ENCODE results near the gene ADAM12. TPM values are rescaled to one million over a fixed set of nuclear protein-coding genes. Genes with fewer than 3 reads are reported as not detected.

Gene ADAM12
- total RNA-seq, 2 donors from 2014 or later, result under 0.01 to 0.52 TPM

DNA sequence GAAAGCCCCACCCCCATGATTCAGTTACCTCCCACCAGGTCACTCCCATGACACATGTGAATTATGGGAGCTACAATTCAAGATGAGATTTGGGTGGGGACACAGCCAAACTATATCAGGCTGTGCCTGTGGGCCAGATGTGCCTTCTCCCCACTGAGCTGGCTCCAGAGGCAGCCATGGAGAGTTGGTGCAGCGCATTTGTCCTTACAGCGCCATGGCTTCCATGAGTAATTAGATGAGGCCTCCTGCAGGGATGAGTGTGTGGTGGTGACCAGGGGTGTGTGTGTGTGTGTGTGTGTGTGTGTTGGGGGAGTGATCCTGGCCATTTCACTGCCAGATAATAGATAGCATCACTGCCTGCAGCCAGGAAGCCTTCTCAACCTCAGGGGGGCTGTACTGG is 397.3 kb downstream of the ADAM12 start:
- DNase-seq, result no peak
- Histone ChIP-seq H3K27ac (no peak overlapping the region), H3K27me3 (no peaks in the 10 kb centered on the region), H3K4me1 (no peaks in the 10 kb centered on the region), H3K4me3 (no peak overlapping the region), H3K9me3 (no peaks in the 10 kb centered on the region), H3K36me3 (replicated peaks in 1 of 2; ENCODE audit: insufficient read depth in 1 of 2, low read depth in 2 of 2) (no peaks in the 10 kb centered on the region)
- WGBS, 2 donors, result 100% methylated on average over 2 of the region's 2 CpGs
- ATAC-seq, result no peak
- intact Hi-C loops (cut with DNase I), result no loop called here
- no peak for TF ChIP-seq POLR2A (IDR thresholded peaks at IDR 0.05)
- TF ChIP-seq, protein P1, sequence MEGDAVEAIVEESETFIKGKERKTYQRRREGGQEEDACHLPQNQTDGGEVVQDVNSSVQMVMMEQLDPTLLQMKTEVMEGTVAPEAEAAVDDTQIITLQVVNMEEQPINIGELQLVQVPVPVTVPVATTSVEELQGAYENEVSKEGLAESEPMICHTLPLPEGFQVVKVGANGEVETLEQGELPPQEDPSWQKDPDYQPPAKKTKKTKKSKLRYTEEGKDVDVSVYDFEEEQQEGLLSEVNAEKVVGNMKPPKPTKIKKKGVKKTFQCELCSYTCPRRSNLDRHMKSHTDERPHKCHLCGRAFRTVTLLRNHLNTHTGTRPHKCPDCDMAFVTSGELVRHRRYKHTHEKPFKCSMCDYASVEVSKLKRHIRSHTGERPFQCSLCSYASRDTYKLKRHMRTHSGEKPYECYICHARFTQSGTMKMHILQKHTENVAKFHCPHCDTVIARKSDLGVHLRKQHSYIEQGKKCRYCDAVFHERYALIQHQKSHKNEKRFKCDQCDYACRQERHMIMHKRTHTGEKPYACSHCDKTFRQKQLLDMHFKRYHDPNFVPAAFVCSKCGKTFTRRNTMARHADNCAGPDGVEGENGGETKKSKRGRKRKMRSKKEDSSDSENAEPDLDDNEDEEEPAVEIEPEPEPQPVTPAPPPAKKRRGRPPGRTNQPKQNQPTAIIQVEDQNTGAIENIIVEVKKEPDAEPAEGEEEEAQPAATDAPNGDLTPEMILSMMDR (IDR thresholded peaks at IDR 0.05), result no peak

DNA sequence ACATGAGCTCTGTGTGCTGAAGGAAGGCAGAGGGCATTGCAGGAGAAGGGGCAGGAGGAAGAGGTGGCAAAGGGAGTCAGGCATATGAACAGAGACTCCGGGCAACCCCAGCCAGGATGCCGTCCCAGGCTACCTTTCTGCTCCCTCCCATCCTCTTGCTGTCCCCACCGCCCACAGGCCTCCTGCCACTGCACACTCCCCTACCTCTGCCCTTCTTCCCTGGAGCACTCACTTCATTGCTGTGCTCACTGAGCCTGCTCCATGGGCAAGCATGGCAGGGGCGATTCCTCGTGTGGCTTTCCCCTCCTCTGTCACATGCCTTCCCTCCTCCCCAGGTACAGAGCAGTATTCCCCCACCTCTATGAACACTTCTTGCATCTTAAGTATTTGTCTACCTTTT is 398.5 kb downstream of the ADAM12 start:
- Histone ChIP-seq H3K9me3 (no peaks in the 10 kb centered on the region), H3K27me3 (no peaks in the 10 kb centered on the region), H3K27ac (no peak overlapping the region), H3K36me3 (replicated peaks in 1 of 2; ENCODE audit: insufficient read depth in 1 of 2, low read depth in 2 of 2) (no peaks in the 10 kb centered on the region), H3K4me1 (no peaks in the 10 kb centered on the region), H3K4me3 (no peak overlapping the region)
- intact Hi-C loops (cut with DNase I), result no loop called here
- no peak for DNase-seq
- no peak for TF ChIP-seq POLR2A (IDR thresholded peaks at IDR 0.05)
- 97 to 98% methylated on average over 5 of the region's 5 CpGs for WGBS, 2 donors
- no peak for ATAC-seq

DNA sequence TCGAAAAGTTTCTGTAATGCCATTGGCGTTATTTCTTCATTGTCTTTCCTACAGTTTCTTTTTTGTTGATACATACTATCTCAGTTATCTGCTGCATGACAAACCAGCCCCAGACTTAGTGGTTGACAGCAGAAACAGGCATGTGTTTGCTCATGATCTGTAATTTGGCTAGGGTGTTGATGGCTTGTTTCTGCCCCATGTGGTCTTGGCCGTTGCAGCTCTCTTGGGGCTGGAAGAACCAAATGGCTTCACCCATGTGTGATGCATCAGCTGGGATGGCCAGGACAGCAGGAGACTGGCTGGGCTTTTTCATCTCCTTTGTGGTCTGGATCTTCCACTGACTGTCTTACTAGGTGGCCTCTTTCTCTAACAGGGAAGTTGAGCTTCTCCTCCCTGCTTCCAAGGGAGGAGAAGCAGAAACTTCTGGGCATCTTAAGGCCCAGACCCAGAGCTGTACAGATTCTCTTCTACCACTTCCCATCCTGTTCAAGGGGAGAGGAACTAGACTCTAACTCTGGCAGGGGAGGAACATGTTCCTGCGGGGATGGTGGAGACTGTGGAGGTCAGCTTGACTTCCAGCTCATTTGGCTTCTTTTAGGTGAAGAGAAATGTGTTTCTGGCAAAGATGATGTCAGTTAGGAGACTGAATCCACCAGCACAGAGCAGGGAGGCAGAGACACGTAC is 402.6 kb downstream of the ADAM12 start:
- Histone ChIP-seq H3K27ac (no peak overlapping the region), H3K4me1 (no peaks in the 10 kb centered on the region), H3K36me3 (replicated peaks in 1 of 2; ENCODE audit: insufficient read depth in 1 of 2, low read depth in 2 of 2) (no peaks in the 10 kb centered on the region), H3K27me3 (no peaks in the 10 kb centered on the region), H3K9me3 (no peaks in the 10 kb centered on the region), H3K4me3 (no peak overlapping the region)
- ATAC-seq, result no peak
- 73 to 75% methylated on average over 5 of the region's 5 CpGs for WGBS, 2 donors
- no peak for TF ChIP-seq POLR2A (IDR thresholded peaks at IDR 0.05)
- TF ChIP-seq, protein P1 (IDR thresholded peaks at IDR 0.05), result no peak
- DNase-seq, result no peak
- intact Hi-C loops (cut with DNase I), result no loop called here

DNA sequence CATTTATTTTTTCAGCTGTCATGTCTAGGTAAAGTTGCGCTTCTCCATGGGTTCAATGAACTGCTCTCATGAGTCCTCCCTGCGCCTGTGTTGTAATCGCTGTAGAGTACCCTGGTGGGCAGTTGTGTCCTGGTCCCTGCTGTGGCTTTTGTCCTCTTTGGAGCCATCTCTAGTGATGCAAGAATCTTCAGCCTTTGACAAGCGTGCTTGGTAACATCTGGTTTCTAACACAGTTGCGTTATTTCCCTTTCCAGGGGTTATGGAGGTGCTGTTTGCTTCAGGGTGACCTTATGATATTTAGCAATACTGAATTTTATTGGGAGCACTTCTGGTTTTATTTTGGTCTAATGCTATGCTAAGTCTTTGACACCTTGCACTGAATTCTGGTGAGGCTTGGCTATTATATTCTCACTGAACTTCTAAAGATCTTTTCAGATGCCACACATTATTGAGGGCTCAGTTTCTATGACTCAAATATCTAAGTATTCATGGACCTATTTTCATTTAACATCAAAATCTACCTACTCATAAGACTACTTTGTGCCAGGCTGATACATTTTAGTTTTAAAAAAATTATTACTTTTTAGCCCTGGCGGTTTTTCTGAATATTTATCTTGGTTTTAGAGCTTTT is 403.3 kb downstream of the ADAM12 start:
- no peaks in the 10 kb centered on the region for H3K9me3 ChIP-seq
- H3K27me3 ChIP-seq, result no peaks in the 10 kb centered on the region
- no peaks in the 10 kb centered on the region for H3K36me3 ChIP-seq (replicated peaks in 1 of 2; ENCODE audit: insufficient read depth in 1 of 2, low read depth in 2 of 2)
- H3K4me1 ChIP-seq, result no peaks in the 10 kb centered on the region
- H3K27ac ChIP-seq, result no peak overlapping the region
- H3K4me3 ChIP-seq, result no peak overlapping the region
- intact Hi-C loops (cut with DNase I), result loop anchor here (5.0 kb wide), 1 partner anchor 517 kb away; no protein-coding TSS in a partner anchor
- WGBS, 2 donors, result 70 to 84% methylated on average over 6 of the region's 6 CpGs
- no peak for DNase-seq
- TF ChIP-seq, protein P1 (IDR thresholded peaks at IDR 0.05), result no peak
- TF ChIP-seq POLR2A (IDR thresholded peaks at IDR 0.05), result no peak
- ATAC-seq, result no peak

DNA sequence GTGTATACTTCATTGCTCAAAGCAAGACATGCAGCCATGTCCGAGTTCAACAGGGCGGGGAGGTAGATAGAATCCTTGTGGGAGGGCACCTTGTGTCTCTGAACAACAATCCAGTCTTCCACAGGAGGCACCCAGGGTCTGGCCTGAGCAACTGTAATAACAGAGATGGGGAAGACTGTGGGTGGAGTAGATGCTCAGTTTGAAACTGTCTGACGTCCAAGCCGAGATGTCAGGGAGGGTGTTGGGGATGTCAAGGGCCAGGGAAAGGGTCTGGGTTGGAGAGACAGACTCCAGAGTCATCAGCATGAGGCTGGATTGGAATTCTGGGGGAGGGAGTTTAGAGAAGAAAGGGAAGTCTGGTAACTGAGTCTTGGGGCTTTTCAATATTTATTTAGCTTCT is 403.9 kb downstream of the ADAM12 start:
- DNase-seq, result no peak
- no peaks in the 10 kb centered on the region for H3K4me1 ChIP-seq
- no peaks in the 10 kb centered on the region for H3K27me3 ChIP-seq
- no peaks in the 10 kb centered on the region for H3K36me3 ChIP-seq (replicated peaks in 1 of 2; ENCODE audit: insufficient read depth in 1 of 2, low read depth in 2 of 2)
- no peak overlapping the region for H3K27ac ChIP-seq
- WGBS, 2 donors, result 58 to 87% methylated on average over 4 of the region's 4 CpGs
- intact Hi-C loops (cut with DNase I), result loop anchor here (5.0 kb wide), 1 partner anchor 518 kb away; no protein-coding TSS in a partner anchor
- no peak overlapping the region for H3K4me3 ChIP-seq
- H3K9me3 ChIP-seq, result no peaks in the 10 kb centered on the region
- no peak for TF ChIP-seq POLR2A (IDR thresholded peaks at IDR 0.05)
- ATAC-seq, result no peak
